ENCODE data around the gene SUZ12. TPM values are rescaled to one million over a fixed set of nuclear protein-coding genes. Genes with fewer than 3 reads are reported as not detected.

Gene SUZ12
- total RNA-seq, 2 donors from 2014 or later = 32.6 to 41.7 TPM

DNA sequence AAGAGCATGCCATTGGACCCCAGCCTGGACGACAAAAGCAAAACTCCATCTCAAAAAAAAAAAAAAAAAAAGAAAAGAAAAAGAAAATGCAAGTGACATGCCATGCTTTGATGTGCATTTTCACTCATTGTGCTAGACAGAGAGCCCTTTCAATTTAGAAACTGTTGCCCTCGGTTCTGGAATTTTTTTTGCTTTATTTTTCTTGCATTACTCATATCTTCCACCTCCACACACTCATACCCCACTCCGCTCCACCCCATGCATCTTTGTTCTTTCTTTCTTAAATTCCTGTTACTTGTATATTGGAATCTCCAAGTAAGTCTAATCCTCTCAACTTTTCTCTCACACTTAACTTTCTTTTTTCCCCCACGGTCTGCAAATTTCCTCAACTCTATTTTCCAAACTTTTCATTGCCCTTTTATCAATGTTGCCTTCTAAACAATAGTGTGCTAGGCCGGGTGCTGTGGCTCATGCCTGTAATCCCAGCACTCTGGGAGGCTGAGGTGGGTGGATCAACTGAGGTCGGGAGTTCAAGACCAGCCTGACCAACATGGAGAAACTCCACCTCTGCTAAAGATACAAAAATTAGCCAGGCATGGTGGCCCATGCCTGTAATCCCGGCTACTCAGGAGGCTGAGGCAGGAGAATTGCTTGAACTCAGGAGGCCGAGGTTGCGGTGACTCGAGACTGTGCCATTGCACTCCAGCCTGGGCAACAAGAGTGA lies 16.8 kb upstream of the SUZ12 start:
- Mint-ChIP-seq H3K36me3 (ENCODE audit: low read depth) (no peaks in the 10 kb centered on the region), H3K4me1 (no peaks in the 10 kb centered on the region), H3K9me3 (peaks cover 10% of the 10 kb centered on the region), H3K4me3 (no peak overlapping the region), H3K27me3 (ENCODE audit: insufficient read depth) (no peaks in the 10 kb centered on the region), H3K27ac (no peak overlapping the region)
- no peaks in the 10 kb centered on the region for H3K9me3 ChIP-seq (ENCODE audit: control insufficient read depth, low read length)
- no peak overlapping the region for H3K27ac ChIP-seq (ENCODE audit: low read depth, low read length)
- 91% methylated on average over 6 to 9 of the region's 10 CpGs for WGBS, 2 experiments (ENCODE audit: insufficient coverage in 1 of 2, insufficient read length in 1 of 2)
- H3K4me3 ChIP-seq (ENCODE audit: low read length) = no peak overlapping the region
- H3K27me3 ChIP-seq (ENCODE audit: control insufficient read depth, insufficient read depth, low read length, poor library complexity, severe bottlenecking) = no peaks in the 10 kb centered on the region
- H3K36me3 ChIP-seq (ENCODE audit: control insufficient read depth, insufficient read depth, low read length) = no peaks in the 10 kb centered on the region
- DNase-seq = no peak
- no peak overlapping the region for H3K9ac ChIP-seq (ENCODE audit: extremely low read depth, low read length, poor library complexity, severe bottlenecking)
- TF ChIP-seq, protein P1, sequence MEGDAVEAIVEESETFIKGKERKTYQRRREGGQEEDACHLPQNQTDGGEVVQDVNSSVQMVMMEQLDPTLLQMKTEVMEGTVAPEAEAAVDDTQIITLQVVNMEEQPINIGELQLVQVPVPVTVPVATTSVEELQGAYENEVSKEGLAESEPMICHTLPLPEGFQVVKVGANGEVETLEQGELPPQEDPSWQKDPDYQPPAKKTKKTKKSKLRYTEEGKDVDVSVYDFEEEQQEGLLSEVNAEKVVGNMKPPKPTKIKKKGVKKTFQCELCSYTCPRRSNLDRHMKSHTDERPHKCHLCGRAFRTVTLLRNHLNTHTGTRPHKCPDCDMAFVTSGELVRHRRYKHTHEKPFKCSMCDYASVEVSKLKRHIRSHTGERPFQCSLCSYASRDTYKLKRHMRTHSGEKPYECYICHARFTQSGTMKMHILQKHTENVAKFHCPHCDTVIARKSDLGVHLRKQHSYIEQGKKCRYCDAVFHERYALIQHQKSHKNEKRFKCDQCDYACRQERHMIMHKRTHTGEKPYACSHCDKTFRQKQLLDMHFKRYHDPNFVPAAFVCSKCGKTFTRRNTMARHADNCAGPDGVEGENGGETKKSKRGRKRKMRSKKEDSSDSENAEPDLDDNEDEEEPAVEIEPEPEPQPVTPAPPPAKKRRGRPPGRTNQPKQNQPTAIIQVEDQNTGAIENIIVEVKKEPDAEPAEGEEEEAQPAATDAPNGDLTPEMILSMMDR (conservative IDR thresholded peaks at IDR 0.05) = no peak
- no peaks in the 10 kb centered on the region for H3K4me1 ChIP-seq (ENCODE audit: control insufficient read depth, insufficient read depth, low read length)

GRCh38 chr17:31926100-31926729 lies 10.6 kb upstream of the SUZ12 start:
- TF ChIP-seq, protein P1 (conservative IDR thresholded peaks at IDR 0.05) = no peak
- Mint-ChIP-seq H3K27me3 (ENCODE audit: insufficient read depth) (no peaks in the 10 kb centered on the region), H3K4me3 (no peak overlapping the region), H3K9me3 (no peaks in the 10 kb centered on the region), H3K27ac (no peak overlapping the region), H3K4me1 (no peaks in the 10 kb centered on the region), H3K36me3 (ENCODE audit: low read depth) (no peaks in the 10 kb centered on the region)
- Histone ChIP-seq H3K4me3 (ENCODE audit: low read length) (no peak overlapping the region), H3K9ac (ENCODE audit: extremely low read depth, low read length, poor library complexity, severe bottlenecking) (no peak overlapping the region), H3K36me3 (ENCODE audit: control insufficient read depth, insufficient read depth, low read length) (no peaks in the 10 kb centered on the region), H3K4me1 (ENCODE audit: control insufficient read depth, insufficient read depth, low read length) (no peaks in the 10 kb centered on the region), H3K27me3 (ENCODE audit: control insufficient read depth, insufficient read depth, low read length, poor library complexity, severe bottlenecking) (no peaks in the 10 kb centered on the region), H3K9me3 (ENCODE audit: control insufficient read depth, low read length) (no peaks in the 10 kb centered on the region), H3K27ac (ENCODE audit: low read depth, low read length) (no peak overlapping the region)
- peak; percentile 15 for DNase-seq
- 100% methylated on average over 3 to 4 of the region's 5 CpGs for WGBS, 2 experiments (ENCODE audit: insufficient coverage in 1 of 2, insufficient read length in 1 of 2)

GRCh38 chr17:31931756-31932155 lies 5.1 kb upstream of the SUZ12 start:
- H3K9me3 ChIP-seq (ENCODE audit: control insufficient read depth, low read length) = no peaks in the 10 kb centered on the region
- no peak overlapping the region for H3K27ac ChIP-seq (ENCODE audit: low read depth, low read length)
- peak; percentile 26 for DNase-seq
- Mint-ChIP-seq H3K9me3 (no peaks in the 10 kb centered on the region), H3K27ac (no peak overlapping the region), H3K36me3 (ENCODE audit: low read depth) (no peaks in the 10 kb centered on the region), H3K4me1 (peaks cover 3% of the 10 kb centered on the region), H3K4me3 (no peak overlapping the region), H3K27me3 (ENCODE audit: insufficient read depth) (no peaks in the 10 kb centered on the region)
- no peak overlapping the region for H3K4me3 ChIP-seq (ENCODE audit: low read length)
- WGBS, 2 experiments (ENCODE audit: insufficient coverage in 1 of 2, insufficient read length in 1 of 2) = 83 to 100% methylated on average over 1 of the region's 1 CpG
- H3K4me1 ChIP-seq (ENCODE audit: control insufficient read depth, insufficient read depth, low read length) = no peaks in the 10 kb centered on the region
- TF ChIP-seq, protein P1 (conservative IDR thresholded peaks at IDR 0.05) = no peak
- H3K9ac ChIP-seq (ENCODE audit: extremely low read depth, low read length, poor library complexity, severe bottlenecking) = no peak overlapping the region
- no peaks in the 10 kb centered on the region for H3K27me3 ChIP-seq (ENCODE audit: control insufficient read depth, insufficient read depth, low read length, poor library complexity, severe bottlenecking)
- H3K36me3 ChIP-seq (ENCODE audit: control insufficient read depth, insufficient read depth, low read length) = no peaks in the 10 kb centered on the region
